Left ventricle myocardium inferior (tissue), 1 donor: ENCODE measurements around the gene PCNX3. TPM values are rescaled to one million over a fixed set of nuclear protein-coding genes. Genes with fewer than 3 reads are reported as not detected.
A peak's percentile ranks its signal among the peaks of the same experiment; 100 is the strongest.

Experiments used
- DNase-seq: peaks from one replicate; pipeline ENCODE4 v3.0.0-alpha.2; 2020
- H3K27ac ChIP-seq: fragments of 200-600 bp; replicated peaks from 2 replicates; pipeline ENCODE4 v1.8.0; 2021
- H3K27me3 ChIP-seq: fragments of 200-600 bp; 2 replicates; pipeline ENCODE4 v1.8.0; 2021; ENCODE audit warnings: low read depth
- H3K36me3 ChIP-seq: fragments of 200-600 bp; 2 replicates; pipeline ENCODE4 v1.8.0; 2021
- H3K4me1 ChIP-seq: fragments of 200-600 bp; 2 replicates; pipeline ENCODE4 v1.8.0; 2021
- H3K4me3 ChIP-seq: fragments of 200-600 bp; 2 replicates; pipeline ENCODE4 v1.8.0; 2021; ENCODE audit warnings: mild to moderate bottlenecking, moderate library complexity
- H3K9me3 ChIP-seq: fragments of 200-600 bp; replicated peaks from 2 replicates; pipeline ENCODE4 v1.8.0; 2021
- intact Hi-C: fragments of 100-400 bp; cut with micrococcal nuclease; formaldehyde crosslinking; loops from one replicate; pipeline ENCODE4 v1.11.0; 2022
- total RNA-seq: library from RNA; stranded (reverse); fragmentation: NEBNext Ultra II Directional; extraction: Animal tissue kit (Norgen Biotek cat#: 25700); gene quantifications from one replicate; pipeline ENCODE4 v1.2.1, GENCODE V29; 2021
- TF ChIP-seq, protein P1 (sequence below): fragments of 200-600 bp; IDR thresholded peaks from 2 replicates; pipeline ENCODE4 v1.8.0; 2021; ENCODE audit warnings: antibody characterized with exemption, mild to moderate bottlenecking, borderline replicate concordance
- donor health status: DM: no; HTN: yes; CAD: no; lungs with severe emphysema.

PCNX3 gene
- total RNA-seq, 1 donor from 2014 or later: 11.9 TPM

DNA sequence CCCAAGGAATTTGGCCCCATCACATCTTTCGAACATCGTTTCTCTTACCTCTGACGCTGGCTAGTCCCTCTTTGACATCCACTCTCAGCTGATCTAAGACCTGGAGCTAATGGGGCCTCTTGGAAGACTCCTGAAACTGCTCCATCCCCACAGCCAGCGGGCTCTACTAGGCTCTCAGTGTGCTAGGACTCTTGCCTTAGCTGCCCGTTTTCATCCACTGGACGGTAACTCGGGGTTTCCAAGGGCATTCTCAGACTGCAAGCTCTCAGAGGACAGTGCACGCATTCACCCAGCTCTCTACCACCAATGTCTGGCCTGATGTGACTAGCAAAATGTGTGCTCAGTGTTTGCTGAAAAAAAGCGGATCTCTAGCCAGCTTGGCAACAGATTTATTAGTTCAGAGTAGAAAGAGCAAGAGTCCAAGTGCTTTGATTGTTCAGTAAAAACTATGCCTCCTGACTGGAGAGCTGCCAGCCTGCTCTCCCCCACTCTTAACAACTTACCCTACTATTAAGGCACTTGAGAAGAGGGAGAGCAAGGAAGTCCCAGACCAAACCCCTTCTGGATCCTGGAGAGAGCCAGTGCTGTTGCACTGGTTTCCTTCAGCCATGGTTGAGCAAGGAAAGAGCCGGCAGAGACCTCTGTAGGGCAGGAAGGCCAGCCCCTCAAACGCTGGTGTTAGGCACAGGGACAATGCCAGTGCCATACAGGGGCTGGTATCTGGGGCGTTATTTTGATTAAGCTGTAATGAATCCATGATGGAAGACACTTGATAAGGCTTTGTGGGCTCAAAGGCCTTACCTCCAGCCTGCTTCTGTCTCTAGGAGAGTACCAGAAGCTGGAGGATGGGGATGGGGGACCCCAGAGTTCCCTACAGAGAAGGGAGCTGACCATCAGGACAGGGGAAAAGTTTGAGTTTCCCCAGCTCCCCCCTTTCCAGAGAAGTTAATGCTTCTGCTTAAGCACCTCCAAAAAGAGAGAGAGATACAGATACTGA is 38.0 kb downstream of the PCNX3 start:
- TF ChIP-seq, protein P1, sequence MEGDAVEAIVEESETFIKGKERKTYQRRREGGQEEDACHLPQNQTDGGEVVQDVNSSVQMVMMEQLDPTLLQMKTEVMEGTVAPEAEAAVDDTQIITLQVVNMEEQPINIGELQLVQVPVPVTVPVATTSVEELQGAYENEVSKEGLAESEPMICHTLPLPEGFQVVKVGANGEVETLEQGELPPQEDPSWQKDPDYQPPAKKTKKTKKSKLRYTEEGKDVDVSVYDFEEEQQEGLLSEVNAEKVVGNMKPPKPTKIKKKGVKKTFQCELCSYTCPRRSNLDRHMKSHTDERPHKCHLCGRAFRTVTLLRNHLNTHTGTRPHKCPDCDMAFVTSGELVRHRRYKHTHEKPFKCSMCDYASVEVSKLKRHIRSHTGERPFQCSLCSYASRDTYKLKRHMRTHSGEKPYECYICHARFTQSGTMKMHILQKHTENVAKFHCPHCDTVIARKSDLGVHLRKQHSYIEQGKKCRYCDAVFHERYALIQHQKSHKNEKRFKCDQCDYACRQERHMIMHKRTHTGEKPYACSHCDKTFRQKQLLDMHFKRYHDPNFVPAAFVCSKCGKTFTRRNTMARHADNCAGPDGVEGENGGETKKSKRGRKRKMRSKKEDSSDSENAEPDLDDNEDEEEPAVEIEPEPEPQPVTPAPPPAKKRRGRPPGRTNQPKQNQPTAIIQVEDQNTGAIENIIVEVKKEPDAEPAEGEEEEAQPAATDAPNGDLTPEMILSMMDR: no peak
- no peaks in the 10 kb centered on the region for H3K9me3 ChIP-seq
- peak overlapping the region; percentile 71 for H3K4me3 ChIP-seq
- peak overlapping the region; percentile 99 for H3K27ac ChIP-seq
- intact Hi-C loops: no loop called here
- no peaks in the 10 kb centered on the region for H3K27me3 ChIP-seq
- no peak for DNase-seq
- H3K36me3 ChIP-seq: peaks cover 73% of the 10 kb centered on the region
- peaks cover 67% of the 10 kb centered on the region for H3K4me1 ChIP-seq

- Histone ChIP-seq H3K36me3 (peaks cover 73% of the 10 kb centered on the region), H3K27me3 (no peaks in the 10 kb centered on the region), H3K27ac (peak overlapping the region; percentile 99), H3K4me1 (peaks cover 64% of the 10 kb centered on the region), H3K4me3 (no peak overlapping the region), H3K9me3 (no peaks in the 10 kb centered on the region)
- DNase-seq: no peak
- TF ChIP-seq, protein P1: no peak
- intact Hi-C loops: no loop called here
Observed at GRCh38 chr11:65654375-65655349, 39.1 kb downstream of the PCNX3 start.

DNA sequence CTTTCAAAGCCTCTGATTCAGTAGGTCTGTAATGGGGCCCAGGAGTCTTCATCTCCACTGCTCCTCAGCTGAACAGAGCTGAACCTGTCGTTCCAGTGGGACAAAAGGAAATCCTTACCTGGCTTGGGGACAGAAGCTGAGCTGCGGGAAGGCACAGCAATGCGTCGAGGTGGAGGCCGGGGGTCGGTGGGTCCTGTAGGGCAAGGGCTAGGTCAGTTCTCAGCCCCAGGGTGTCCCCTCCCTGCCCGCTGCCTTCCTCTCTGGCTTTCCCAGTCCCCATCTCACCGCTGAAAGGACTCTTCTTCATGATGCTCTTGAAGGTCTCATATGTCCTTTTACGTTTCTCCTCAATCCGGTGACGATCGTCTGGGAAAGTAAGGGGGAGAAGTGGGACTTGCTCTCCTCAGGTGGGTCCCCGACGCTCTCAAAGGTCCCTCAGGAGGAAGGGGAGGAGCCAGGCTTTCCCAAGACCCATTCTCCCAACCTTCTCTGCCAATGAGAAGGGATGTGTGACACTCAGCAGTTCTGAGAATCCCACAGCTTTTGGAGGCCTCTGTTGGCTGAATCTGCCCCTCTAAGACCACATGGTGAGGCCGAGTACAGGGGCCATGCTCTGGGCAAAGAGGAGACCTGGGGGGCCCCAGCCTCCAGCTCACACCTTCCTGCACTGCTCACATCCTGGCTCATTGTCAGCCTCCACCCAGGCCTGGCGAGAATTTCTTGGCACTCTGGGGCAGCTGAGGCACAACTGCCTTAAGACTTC is 40.2 kb downstream of the PCNX3 start:
- H3K36me3 ChIP-seq: peaks cover 73% of the 10 kb centered on the region
- H3K4me1 ChIP-seq: peaks cover 64% of the 10 kb centered on the region
- H3K9me3 ChIP-seq: no peaks in the 10 kb centered on the region
- no peaks in the 10 kb centered on the region for H3K27me3 ChIP-seq
- intact Hi-C loops: no loop called here
- H3K27ac ChIP-seq: no peak overlapping the region
- DNase-seq: no peak
- no peak overlapping the region for H3K4me3 ChIP-seq
- TF ChIP-seq, protein P1: no peak

DNA sequence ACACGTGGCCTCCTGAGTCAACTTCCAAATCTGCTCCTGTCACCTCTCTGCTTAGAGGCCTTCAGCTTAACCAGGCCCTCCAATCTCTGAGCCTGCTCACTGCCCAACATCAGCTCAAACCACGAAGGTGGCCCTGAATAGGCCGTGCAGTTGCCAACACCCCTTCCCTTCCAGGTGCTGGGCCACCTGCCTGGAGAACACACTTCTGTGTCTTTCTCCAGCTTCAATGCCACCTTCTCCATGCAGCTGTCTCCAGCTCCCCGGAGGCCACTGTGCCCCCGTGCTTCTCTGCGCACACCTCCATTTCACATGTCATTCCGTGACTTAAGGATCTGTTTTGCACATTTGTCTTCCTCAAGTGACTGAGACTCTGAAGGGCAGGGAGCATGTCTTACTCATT is 41.9 kb downstream of the PCNX3 start:
- intact Hi-C loops: no loop called here
- Histone ChIP-seq H3K36me3 (peaks cover 77% of the 10 kb centered on the region), H3K4me3 (no peak overlapping the region), H3K27me3 (no peaks in the 10 kb centered on the region), H3K27ac (no peak overlapping the region), H3K9me3 (no peaks in the 10 kb centered on the region), H3K4me1 (peaks cover 64% of the 10 kb centered on the region)
- DNase-seq: no peak
- TF ChIP-seq, protein P1: no peak
